Left lung (tissue), 10 donors: ENCODE measurements around the gene GAK. TPM values are rescaled to one million over a fixed set of nuclear protein-coding genes. Genes with fewer than 3 reads are reported as not detected.

Source experiments
- ATAC-seq: fragments of 200-7000 bp; cut with Tn5 transposase; one replicate; pipeline ENCODE4 v1.9.1; 2020; ENCODE audit warnings: moderate library complexity
- DNase-seq, 4 donors: peaks; one replicate each; pipeline ENCODE4 v3.0.0-alpha.2; 2013 to 2020
- H3K27ac ChIP-seq, 2 donors: fragments of 200-600 bp; sonication (generic) in 1 of 2; one replicate each; pipeline versions ENCODE4 v1.5.0 to v1.8.0; 2020 to 2021
- H3K27me3 ChIP-seq, 2 donors: fragments of 200-600 bp; sonication (generic) in 1 of 2; one replicate each; pipeline versions ENCODE4 v1.5.0 to v1.8.0; 2020 to 2021
- H3K36me3 ChIP-seq, 2 donors: fragments of 200-600 bp; sonication (generic) in 1 of 2; one replicate each; pipeline versions ENCODE4 v1.5.0 to v1.8.0; 2020 to 2021
- H3K4me1 ChIP-seq, 2 donors: fragments of 200-600 bp; one replicate each; pipeline ENCODE4 v1.8.0; 2021
- H3K4me3 ChIP-seq, 2 donors: fragments of 200-600 bp; sonication (generic) in 1 of 2; one replicate each; pipeline versions ENCODE4 v1.5.0 to v1.8.0; 2020 to 2021; ENCODE audit warnings: mild to moderate bottlenecking in 1 of 2
- H3K9me3 ChIP-seq, 2 donors: fragments of 200-600 bp; sonication (generic) in 1 of 2; one replicate each; pipeline versions ENCODE4 v1.5.0 to v1.8.0; 2020 to 2021
- CTCF ChIP-seq, 2 donors: fragments of 200-600 bp; sonication (generic) in 1 of 2; IDR thresholded peaks; one replicate each; pipeline versions ENCODE4 v1.5.0 to v1.8.0; 2021; ENCODE audit warnings: antibody characterized with exemption in 2 of 2
- intact Hi-C, 2 donors: fragments of 100-400 bp; cut with DNase I; formaldehyde crosslinking; loops; one replicate each; pipeline versions ENCODE4 v1.11.2 to v1.14.2; 2022
- polyA plus RNA-seq, 6 donors: library from polyadenylated mRNA; unstranded; fragments of 120-200 nt; gene quantifications; one replicate each; pipeline ENCODE4 v1.2.1, GENCODE V29; 2013; ENCODE audit not compliant: insufficient read length in 6 of 6
- total RNA-seq, 2 donors: library from RNA; stranded (reverse); fragmentation: NEBNext Ultra II Directional; extraction: Animal tissue kit (Norgen Biotek cat#: 25700); gene quantifications; one replicate each; pipeline ENCODE4 v1.2.1, GENCODE V29; 2021
- donor health status: DM: no; HTN: yes; CAD: no.
- donor health status: DM: no; HTN: no; CAD: no.

GAK gene
- total and polyA plus RNA-seq, 8 donors: 42.7 to 121 (median 50.3) TPM

GRCh38 chr4:825971-826330 lies 106.2 kb downstream of the GAK start, which contains the start of gene CPLX1:
TSS of gene CPLX1 (minus strand) at chr4:826129. CDS start at chr4:824522, 1,607 bp downstream.
- DNase-seq: no peak
- H3K9me3 ChIP-seq: no peaks in the 10 kb centered on the region
- H3K27me3 ChIP-seq: peaks cover 51 to 97% of the 10 kb centered on the region in 2 donors
- H3K27ac ChIP-seq: no peak within 1 kb of the TSS
- TF ChIP-seq CTCF (IDR thresholded peaks at IDR 0.05): no peak
- intact Hi-C loops: no loop called here
- H3K4me1 ChIP-seq: peaks cover 3 to 13% of the 10 kb centered on the region in 2 donors
- H3K36me3 ChIP-seq: no peaks in the 10 kb centered on the region
- ATAC-seq: peak; percentile 9
- peak within 1 kb of the TSS in 1 of 2 donors; percentile 22 for H3K4me3 ChIP-seq

- Histone ChIP-seq H3K27me3 (peaks cover 51 to 97% of the 10 kb centered on the region in 2 donors), H3K9me3 (no peaks in the 10 kb centered on the region), H3K36me3 (no peaks in the 10 kb centered on the region), H3K27ac (no peak overlapping the region), H3K4me1 (peaks cover 3 to 13% of the 10 kb centered on the region in 2 donors), H3K4me3 (peak overlapping the region in 1 of 2 donors; percentile 22)
- TF ChIP-seq CTCF (IDR thresholded peaks at IDR 0.05): no peak
- ATAC-seq: peak; percentile 65
- intact Hi-C loops: no loop called here
- peak; percentile 28 to 72 (median 38) for DNase-seq
Measured at GRCh38 chr4:825063-825970, 106.8 kb downstream of the GAK start.

GRCh38 chr4:824461-825062 lies 107.6 kb downstream of the GAK start:
- Histone ChIP-seq H3K27ac (no peak overlapping the region), H3K4me1 (peaks cover 3 to 13% of the 10 kb centered on the region in 2 donors), H3K27me3 (peaks cover 46 to 97% of the 10 kb centered on the region in 2 donors), H3K4me3 (no peak overlapping the region), H3K9me3 (no peaks in the 10 kb centered on the region), H3K36me3 (no peaks in the 10 kb centered on the region)
- ATAC-seq: no peak
- peak in 2 of 4 donors; percentile 25 to 54 for DNase-seq
- TF ChIP-seq CTCF (IDR thresholded peaks at IDR 0.05): no peak
- intact Hi-C loops: no loop called here

GRCh38 chr4:823761-824460 lies 108.2 kb downstream of the GAK start:
- Histone ChIP-seq H3K36me3 (no peaks in the 10 kb centered on the region), H3K4me3 (no peak overlapping the region), H3K27ac (no peak overlapping the region), H3K4me1 (peaks cover 3 to 13% of the 10 kb centered on the region in 2 donors), H3K27me3 (peaks cover 46 to 97% of the 10 kb centered on the region in 2 donors), H3K9me3 (no peaks in the 10 kb centered on the region)
- ATAC-seq (no peak), DNase-seq (peak in 2 of 4 donors; percentile 22 to 72)
- no peak for TF ChIP-seq CTCF (IDR thresholded peaks at IDR 0.05)
- intact Hi-C loops: no loop called here
